Measurements from ENCODE around the gene CDK5RAP3. TPM values are rescaled to one million over a fixed set of nuclear protein-coding genes. Genes with fewer than 3 reads are reported as not detected.

CDK5RAP3 gene
- total and polyA plus RNA-seq, 2 donors (not counting 3 experiments of a cell fraction or from before 2014, with no cell fraction given), result 109 to 139 TPM

- CTCF ChIA-PET, result interaction anchor here (1.2 to 6.2 kb wide), 5 partner anchors 11 to 66 kb away, joined by 3 to 134 read pairs (median 7); partner anchors contain the start of genes CDK5RAP3 and PNPO
Observed at GRCh38 chr17:47952171-47953021, 18.5 kb upstream of the CDK5RAP3 start.

More at GRCh38 chr17:47952171-47953021, 18.5 kb upstream of the CDK5RAP3 start:
- intact Hi-C loops (cut with micrococcal nuclease) (no loop called here), dilution Hi-C loops (cut with MboI; ENCODE audit: extremely low pct_ligation_motif_present, low sequenced_read_pairs) (no loop called here)
- Histone ChIP-seq H2AFZ (ENCODE audit: low read depth, low read length) (no peak overlapping the region), H3K4me2 (ENCODE audit: insufficient read depth, low read length) (no peak overlapping the region), H3K9me3 (replicated peaks; ENCODE audit: control insufficient read depth, insufficient read depth, low read length) (no peaks in the 10 kb centered on the region), H3K79me2 (ENCODE audit: control insufficient read depth, insufficient read depth, low read length) (no peaks in the 10 kb centered on the region), H3K9ac (replicated peaks; ENCODE audit: extremely low read depth, insufficient read depth, low read length) (no peak overlapping the region), H3K27ac (ENCODE audit: insufficient read depth, low read depth, low read length) (no peak overlapping the region), H3K4me3 (replicated peaks in 1 of 3; ENCODE audit: insufficient read depth in 1 of 3, low read depth in 1 of 3, low read length in 3 of 3) (no peak overlapping the region), H3K27me3 (ENCODE audit: control insufficient read depth in 2 of 2, insufficient read depth in 2 of 2, low read length in 2 of 2) (no peaks in the 10 kb centered on the region), H3K36me3 (ENCODE audit: control insufficient read depth in 2 of 2, extremely low read depth in 1 of 2, insufficient read depth in 2 of 2, low read length in 2 of 2) (peaks cover 0 to 4% of the 10 kb centered on the region in 2 experiments), H3K4me1 (ENCODE audit: control insufficient read depth, extremely low read depth, insufficient read depth, low read length) (peaks cover 4% of the 10 kb centered on the region), H4K20me1 (replicated peaks; ENCODE audit: control insufficient read depth, extremely low read depth, insufficient read depth, low read length) (no peaks in the 10 kb centered on the region), H3K9me1 (replicated peaks; ENCODE audit: control insufficient read depth, extremely low read depth, insufficient read depth, low read length) (no peaks in the 10 kb centered on the region)
- DNase-seq (ENCODE audit: low read depth, low spot score) (no peak), FAIRE-seq (no peak)
- no peak for TF ChIP-seq MYC (IDR thresholded peaks at IDR 0.05; ENCODE audit: low read depth, low read length)
- no peak for TF ChIP-seq EZH2 (IDR thresholded peaks at IDR 0.05; ENCODE audit: borderline replicate concordance, low read depth, low read length, severe bottlenecking)
- no peak for TF ChIP-seq CTCF (IDR thresholded peaks at IDR 0.05; ENCODE audit: extremely low read depth in 1 of 2, insufficient read depth in 1 of 2, low read depth in 1 of 2, low read length in 2 of 2)
- no peak for TF ChIP-seq FOS (IDR thresholded peaks at IDR 0.05; ENCODE audit: borderline replicate concordance, insufficient read depth, low read length)
- TF ChIP-seq POLR2A (IDR thresholded peaks at IDR 0.05; ENCODE audit: low read depth, low read length), result no peak
- TF ChIP-seq MAX (IDR thresholded peaks at IDR 0.05; ENCODE audit: insufficient read depth, insufficient read length), result no peak
- no peak for TF ChIP-seq JUN (IDR thresholded peaks at IDR 0.05; ENCODE audit: borderline replicate concordance, insufficient read depth, insufficient read length, low read depth)
- no peak for TF ChIP-seq GATA2 (IDR thresholded peaks at IDR 0.05; ENCODE audit: insufficient read depth, insufficient read length, low read depth, low read length)
- no peak for TF ChIP-seq POLR2AphosphoS5 (IDR thresholded peaks at IDR 0.05; ENCODE audit: insufficient read depth, low read depth, low read length)
- POLR2A ChIA-PET, result no interaction called here
- no TSS peak for BruUV-seq (replicated peaks)
